ENCODE data around the gene USF2. TPM values are rescaled to one million over a fixed set of nuclear protein-coding genes. Genes with fewer than 3 reads are reported as not detected.
A peak's percentile ranks its signal among the peaks of the same experiment; 100 is the strongest.

Gene USF2
- total RNA-seq, 1 donor from 2014 or later: 152 TPM

- DNase-seq (no peak), ATAC-seq (no peak)
- no peaks in the 10 kb centered on the region for H3K9me3 ChIP-seq
- H3K27ac ChIP-seq: no peak overlapping the region
- H3K4me1 ChIP-seq: peaks cover 13% of the 10 kb centered on the region
- H3K4me3 ChIP-seq: no peak overlapping the region
- H3K36me3 ChIP-seq: no peaks in the 10 kb centered on the region
- H3K27me3 ChIP-seq: no peaks in the 10 kb centered on the region
- no peak for TF ChIP-seq CTCF (IDR thresholded peaks at IDR 0.05)
- intact Hi-C loops (cut with DNase I): no loop called here
Measured at GRCh38 chr19:35321291-35321690, 52.5 kb downstream of the USF2 start.

- Histone ChIP-seq H3K27ac (no peak overlapping the region), H3K4me1 (peaks cover 13% of the 10 kb centered on the region), H3K27me3 (no peaks in the 10 kb centered on the region), H3K4me3 (no peak overlapping the region), H3K9me3 (no peaks in the 10 kb centered on the region), H3K36me3 (no peaks in the 10 kb centered on the region)
- ATAC-seq (no peak), DNase-seq (no peak)
- intact Hi-C loops (cut with DNase I): no loop called here
- TF ChIP-seq CTCF (IDR thresholded peaks at IDR 0.05): no peak
Measured at GRCh38 chr19:35322014-35322413, 53.3 kb downstream of the USF2 start.

GRCh38 chr19:35327642-35328041 is 58.9 kb downstream of the USF2 start:
- no peak overlapping the region for H3K4me3 ChIP-seq
- H3K4me1 ChIP-seq: no peaks in the 10 kb centered on the region
- ATAC-seq: peak; percentile 29
- peaks cover 13% of the 10 kb centered on the region for H3K27me3 ChIP-seq
- H3K36me3 ChIP-seq: no peaks in the 10 kb centered on the region
- H3K9me3 ChIP-seq: no peaks in the 10 kb centered on the region
- DNase-seq: no peak
- intact Hi-C loops (cut with DNase I): no loop called here
- TF ChIP-seq CTCF (IDR thresholded peaks at IDR 0.05): no peak
- no peak overlapping the region for H3K27ac ChIP-seq

- intact Hi-C loops (cut with DNase I): no loop called here
- TF ChIP-seq CTCF (IDR thresholded peaks at IDR 0.05): no peak
- Histone ChIP-seq H3K36me3 (no peaks in the 10 kb centered on the region), H3K27me3 (peaks cover 17% of the 10 kb centered on the region), H3K4me1 (no peaks in the 10 kb centered on the region), H3K4me3 (no peak within 1 kb of the TSS), H3K9me3 (no peaks in the 10 kb centered on the region), H3K27ac (no peak within 1 kb of the TSS)
- peak; percentile 56 for ATAC-seq
- no peak for DNase-seq
Measured at GRCh38 chr19:35328851-35329285, 60.1 kb downstream of the USF2 start, which contains the start of gene CD22. TSS of gene CD22 (plus strand) at chr19:35329187. CDS start at chr19:35332041, 2,854 bp downstream.

- DNase-seq (no peak), ATAC-seq (peak; percentile 24)
- no peak for TF ChIP-seq CTCF (IDR thresholded peaks at IDR 0.05)
- Histone ChIP-seq H3K4me1 (no peaks in the 10 kb centered on the region), H3K36me3 (no peaks in the 10 kb centered on the region), H3K9me3 (no peaks in the 10 kb centered on the region), H3K4me3 (no peak overlapping the region), H3K27ac (no peak overlapping the region), H3K27me3 (peaks cover 17% of the 10 kb centered on the region)
- intact Hi-C loops (cut with DNase I): no loop called here
Measured at GRCh38 chr19:35329323-35329722, 60.6 kb downstream of the USF2 start.

Other genes with a start within 250 kb of the USF2 start
- 8.7 TPM for gene SCN1B, start 238.5 kb upstream of the USF2 start, total RNA-seq
- gene HPN, start 227.2 kb upstream of the USF2 start, total RNA-seq: 36.4 TPM
- gene FXYD3, start 153.1 kb upstream of the USF2 start, total RNA-seq: 145 TPM
- gene LGI4, start 133.9 kb upstream of the USF2 start, total RNA-seq: 6.7 TPM
- gene FXYD1, start 130.1 kb upstream of the USF2 start, total RNA-seq: 67.6 TPM
- gene FXYD7, start 125.7 kb upstream of the USF2 start, total RNA-seq: 0.61 TPM
- 124 TPM for gene FXYD5, start 114.2 kb upstream of the USF2 start, total RNA-seq
- gene FAM187B, start 40.2 kb upstream of the USF2 start, total RNA-seq: not detected
- 79.1 TPM for gene LSR, start 20.0 kb upstream of the USF2 start, total RNA-seq
- gene HAMP, start 13.6 kb downstream of the USF2 start, total RNA-seq: 1.5 TPM
- gene MAG, start 23.2 kb downstream of the USF2 start, total RNA-seq: not detected
- gene CD22, start 60.2 kb downstream of the USF2 start, total RNA-seq: 15.8 TPM
- not detected for gene FFAR1, start 78.9 kb downstream of the USF2 start, total RNA-seq
- not detected for gene FFAR3, start 89.5 kb downstream of the USF2 start, total RNA-seq
- not detected for gene GPR42, start 102.1 kb downstream of the USF2 start, total RNA-seq
- gene FFAR2, start 179.3 kb downstream of the USF2 start, total RNA-seq: 2.6 TPM
- gene KRTDAP, start 221.5 kb downstream of the USF2 start, total RNA-seq: not detected
- gene DMKN, start 244.7 kb downstream of the USF2 start, total RNA-seq: 79.8 TPM